HG02981 (cell line): ENCODE measurements around the gene RDH12.
A peak's percentile ranks its signal among the peaks of the same experiment; 100 is the strongest.
"Not testable (repeated sequence)": the region's sequence is repeated elsewhere in the genome, so short reads cannot be mapped to it uniquely, and the experiment has no call there.

Experiments
- ATAC-seq: cut with Tn5 transposase; IDR thresholded peaks from one replicate; pipeline ENCODE4 v1.9.1; 2021; ENCODE audit warnings: mild to moderate bottlenecking, moderate library complexity; ENCODE audit not compliant: unreplicated experiment

RDH12 gene

DNA sequence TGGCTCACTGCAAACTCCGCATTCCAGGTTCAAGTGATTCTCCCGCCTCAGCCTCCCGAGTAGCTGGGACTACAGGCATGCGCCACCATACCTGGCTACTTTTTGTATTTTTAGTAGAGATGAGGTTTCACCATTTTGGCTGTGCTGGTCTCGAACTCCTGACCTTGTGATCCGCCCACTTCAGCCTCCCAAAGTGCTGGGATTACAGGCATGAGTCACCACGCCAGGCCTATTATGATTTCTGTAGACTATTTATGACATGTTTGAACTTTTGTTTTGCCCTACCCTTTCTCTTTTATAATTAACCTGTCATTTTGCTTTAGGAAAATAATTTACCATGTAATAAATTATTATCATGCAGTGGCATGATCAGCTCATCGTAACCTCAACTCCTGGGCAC is at the start of gene RDH12:
TSS of gene RDH12 (plus strand) at position 395 of the 400 bp plus-strand sequence. CDS start 20,757 bp downstream, outside the sequence.
- ATAC-seq, result not testable (repeated sequence)

DNA sequence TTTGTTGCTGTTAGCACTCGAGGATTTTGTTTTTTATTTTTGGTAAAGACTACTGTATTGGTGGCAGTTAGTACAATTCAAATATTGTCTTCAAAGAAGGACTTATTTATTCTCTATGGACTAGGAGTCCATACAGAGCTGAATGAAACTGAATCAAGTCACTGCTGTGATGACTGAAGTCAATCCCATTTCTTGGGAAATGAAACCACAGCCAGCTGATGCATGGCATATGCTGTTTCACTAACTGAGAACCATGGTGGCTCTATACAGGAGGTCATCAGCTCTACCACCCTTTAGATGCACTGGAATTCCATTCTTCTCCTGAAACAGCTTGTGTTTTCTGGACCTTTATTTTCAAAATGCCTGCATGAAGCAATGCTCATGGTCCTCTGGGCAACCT is 49.5 kb upstream of the RDH12 start:
- no peak for ATAC-seq

DNA sequence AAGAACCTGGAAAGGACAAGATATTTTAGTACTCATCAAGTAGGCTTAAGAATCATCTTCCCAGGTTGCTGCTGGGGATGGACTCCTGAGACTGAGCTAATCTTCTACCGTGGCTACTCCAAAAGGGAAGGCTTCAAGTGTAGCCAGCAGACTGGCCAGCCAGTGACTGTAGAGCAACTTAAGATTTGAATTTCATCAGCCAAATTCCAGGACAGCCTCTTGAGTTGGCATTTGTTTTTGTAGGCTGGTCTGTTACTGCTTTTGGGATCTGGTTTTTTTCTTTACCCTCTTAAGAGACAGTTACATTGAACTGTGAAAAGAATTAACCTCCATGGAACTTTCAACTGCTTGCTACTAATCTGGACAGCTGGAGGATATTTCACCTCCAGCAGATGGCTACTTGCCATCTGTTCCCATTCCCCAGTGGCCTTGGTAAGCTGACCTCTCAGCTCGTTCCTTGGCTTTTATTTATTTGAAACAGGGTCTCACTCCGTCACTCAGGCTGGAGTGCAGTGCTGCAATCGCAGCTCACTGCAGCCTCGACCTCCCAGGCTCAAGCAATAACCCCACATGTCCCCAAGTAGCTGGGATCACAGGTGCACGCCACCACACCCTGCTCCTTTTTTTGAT is 47.9 kb upstream of the RDH12 start:
- no peak for ATAC-seq

DNA sequence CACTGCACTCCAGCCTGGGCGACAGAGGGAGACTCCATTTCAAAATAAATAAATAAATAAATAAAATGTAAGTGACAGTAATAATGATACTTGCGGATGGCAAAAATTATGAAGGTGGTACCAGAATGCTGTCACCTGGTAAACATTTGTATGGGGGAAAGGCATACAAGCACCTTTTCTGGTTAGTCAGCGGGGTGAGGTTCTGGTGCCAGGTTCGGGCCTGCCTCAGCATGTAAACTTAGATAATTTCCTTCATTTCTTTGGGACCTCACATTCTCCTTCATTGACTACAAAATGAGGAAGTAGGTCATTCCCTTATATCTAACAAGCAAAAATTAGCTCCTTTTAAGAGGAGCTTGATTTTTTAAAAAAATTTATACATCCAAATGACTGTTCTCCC is 38.1 kb upstream of the RDH12 start:
- no peak for ATAC-seq

- ATAC-seq, result no peak
These were observed 35.8 kb upstream of the RDH12 start for GRCh38 chr14:67665868-67666267.

- ATAC-seq, result peak; percentile 70
These were observed 34.8 kb upstream of the RDH12 start for GRCh38 chr14:67666750-67667449.

DNA sequence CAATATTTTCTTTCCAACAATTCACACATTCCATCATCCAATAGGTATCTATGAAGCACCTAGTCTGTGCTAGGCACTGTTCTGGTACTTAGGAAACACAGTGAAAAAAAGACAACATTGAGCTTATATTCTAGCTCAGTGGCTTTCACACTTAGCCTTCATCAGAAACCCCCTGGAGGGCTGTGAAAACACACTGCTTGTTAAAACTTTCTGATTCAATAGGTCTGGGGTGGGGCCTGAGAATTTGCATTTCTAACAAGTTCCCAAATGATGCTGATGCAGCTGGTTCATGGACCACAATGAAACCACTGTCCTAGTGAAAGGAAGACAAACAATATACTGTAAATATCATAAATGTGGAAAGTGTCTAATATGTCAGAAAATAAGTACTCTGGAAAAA is 33.1 kb upstream of the RDH12 start:
- ATAC-seq, result no peak

- ATAC-seq, result no peak
These were observed 28.2 kb upstream of the RDH12 start for GRCh38 chr14:67673451-67673850.

GRCh38 chr14:67674139-67674479 is 27.6 kb upstream of the RDH12 start:
- ATAC-seq, result peak; percentile 43

DNA sequence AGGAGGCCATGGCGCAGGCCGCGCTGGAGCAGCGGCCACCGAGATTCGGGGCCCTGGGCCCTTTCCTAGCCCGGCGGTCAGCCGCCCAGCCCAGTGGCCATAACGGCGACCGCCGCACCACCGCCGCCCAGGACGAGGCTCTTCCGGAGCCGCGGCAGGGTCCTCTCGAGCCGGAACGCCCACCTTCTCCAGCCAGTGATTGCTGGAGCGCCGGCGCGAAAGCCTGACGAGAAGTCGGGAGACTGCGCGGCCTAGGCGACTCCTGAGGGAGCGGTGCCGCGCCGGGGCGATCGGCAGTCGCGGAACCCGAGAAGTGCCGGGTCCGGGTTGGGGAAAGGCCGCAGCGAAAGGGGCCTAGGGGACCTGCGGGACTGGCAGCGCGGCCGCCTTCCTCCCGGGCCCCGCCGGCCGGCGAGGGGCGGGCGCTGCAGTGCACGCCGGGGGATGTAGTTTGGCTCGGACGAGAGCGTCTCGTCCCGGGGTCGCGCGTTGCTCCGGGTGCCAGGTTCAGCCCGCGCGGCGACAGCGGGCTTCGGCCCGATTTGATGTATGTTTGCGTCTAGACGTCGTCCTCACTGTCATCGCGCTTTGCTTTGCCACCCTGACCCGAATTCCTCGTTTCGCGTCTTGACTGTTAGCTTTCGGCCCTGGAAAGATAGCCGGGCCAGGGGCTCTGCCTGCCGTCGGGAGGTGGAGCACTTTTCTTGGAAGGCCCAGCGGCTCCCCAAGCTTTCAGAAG is 27.0 kb upstream of the RDH12 start, which contains the start of gene VTI1B:
TSS of gene VTI1B (minus strand) at position 153 of the 739 bp plus-strand sequence. CDS start at position 10, 143 bp downstream.
- peak; percentile 94 for ATAC-seq

DNA sequence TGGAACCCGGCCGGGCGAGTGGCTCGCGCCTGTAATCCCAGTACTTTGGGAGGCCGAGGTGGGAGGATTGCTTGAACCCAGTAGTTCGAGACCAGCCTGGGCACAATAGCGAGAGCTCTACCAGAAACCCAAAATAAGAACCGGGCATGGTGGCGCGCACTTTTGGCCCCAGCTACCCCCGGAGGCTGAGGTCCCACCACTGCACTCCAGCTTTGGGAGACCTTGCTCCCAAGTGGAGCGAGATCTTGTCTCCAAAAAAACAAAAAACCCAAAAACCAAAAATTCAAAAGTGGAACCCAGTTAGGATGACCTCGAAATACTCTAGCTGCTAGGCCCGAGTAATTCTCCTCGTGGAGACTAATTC is 26.5 kb upstream of the RDH12 start:
- no peak for ATAC-seq

DNA sequence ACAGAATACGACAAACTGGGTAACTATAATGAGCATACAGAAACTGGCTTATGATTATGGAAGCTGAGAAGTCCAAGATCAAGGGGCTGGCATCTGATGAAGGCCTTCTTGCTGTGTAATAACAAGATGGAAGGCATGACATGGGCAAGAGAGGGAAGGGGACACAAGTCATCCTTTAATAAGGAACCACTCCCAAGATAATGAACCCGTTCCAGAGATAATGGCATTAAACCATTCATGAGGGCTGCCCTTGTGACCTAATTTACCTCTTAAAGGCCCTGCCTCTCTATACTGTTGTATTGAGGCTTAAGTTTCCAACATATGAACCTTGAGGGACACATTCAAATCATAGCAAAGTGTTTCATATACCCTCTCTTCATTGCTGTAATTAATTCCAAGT is 22.7 kb upstream of the RDH12 start:
- no peak for ATAC-seq

DNA sequence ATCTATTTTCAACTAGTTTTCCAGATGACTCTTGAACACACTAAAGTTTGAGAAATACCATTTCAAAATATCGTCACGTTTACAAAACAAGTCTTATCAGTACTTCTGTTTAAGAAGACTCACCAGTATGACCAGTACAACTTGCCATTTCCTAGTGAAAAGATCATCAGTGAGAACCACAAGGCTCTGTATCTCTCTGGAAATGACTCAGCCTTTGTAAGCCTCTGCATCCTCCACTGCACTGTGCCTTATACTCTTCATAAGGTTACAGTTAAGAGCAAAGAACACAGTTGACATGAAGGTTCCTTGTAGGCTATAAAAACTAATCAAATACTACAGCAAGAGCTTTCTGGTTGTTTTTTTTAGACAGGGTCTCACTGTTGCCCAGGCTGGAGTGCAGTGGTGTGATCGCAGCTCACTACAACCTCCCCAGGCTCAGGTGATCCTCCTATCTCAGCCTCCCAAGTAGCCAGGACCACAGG is 21.5 kb upstream of the RDH12 start:
- peak; percentile 89 for ATAC-seq

- ATAC-seq, result no peak
These were observed 20.7 kb upstream of the RDH12 start for GRCh38 chr14:67680941-67681340.

DNA sequence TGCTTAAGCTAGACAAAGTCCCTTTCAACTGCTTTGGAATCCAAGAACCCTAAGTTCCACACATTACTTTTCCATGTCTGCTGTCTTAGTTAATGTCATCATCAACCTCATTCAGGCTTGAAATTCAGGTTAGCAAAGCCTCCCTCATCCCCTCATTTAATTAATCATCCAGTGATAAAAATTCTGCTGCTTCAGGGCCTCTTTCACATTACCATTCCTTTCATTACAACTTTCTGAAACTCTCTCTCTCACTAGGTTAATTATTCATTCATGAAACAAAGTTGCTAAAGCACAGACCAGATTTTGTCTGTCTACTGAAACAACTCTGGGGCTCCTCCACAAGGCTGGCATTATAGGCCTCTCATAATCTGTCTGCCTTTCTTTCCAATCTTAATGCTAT is 17.8 kb upstream of the RDH12 start:
- no peak for ATAC-seq

GRCh38 chr14:67690011-67690410 is 11.7 kb upstream of the RDH12 start:
- ATAC-seq, result no peak

DNA sequence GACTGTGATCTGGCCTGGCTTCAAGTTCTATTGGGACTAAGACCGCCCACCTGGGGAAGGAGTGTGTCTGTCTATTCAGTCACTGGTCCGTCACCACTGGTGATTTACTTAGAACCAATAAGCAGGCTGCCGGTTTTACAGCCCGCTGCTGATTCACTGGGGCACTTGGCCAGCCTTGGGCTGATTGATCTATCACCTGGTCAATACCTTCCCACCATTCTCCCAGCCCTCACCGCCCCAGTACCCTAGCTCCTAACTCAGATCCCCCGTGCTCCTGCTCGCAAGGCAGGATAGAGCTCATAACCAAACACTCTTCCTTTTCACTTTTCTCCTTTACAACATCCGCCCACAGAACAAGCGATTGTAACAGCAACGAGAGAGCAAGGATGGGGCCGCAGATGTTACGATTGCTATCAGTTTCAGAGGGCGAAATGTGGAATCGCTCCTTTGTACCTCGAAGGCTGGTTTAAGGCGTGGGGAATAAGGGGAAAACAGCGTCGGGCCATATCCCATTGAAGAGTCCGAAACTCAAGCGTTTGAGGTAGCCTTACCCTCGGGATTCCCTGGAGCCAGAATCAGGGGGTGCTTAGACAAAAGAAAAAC is 6.8 kb upstream of the RDH12 start:
- ATAC-seq, result peak; percentile 90

DNA sequence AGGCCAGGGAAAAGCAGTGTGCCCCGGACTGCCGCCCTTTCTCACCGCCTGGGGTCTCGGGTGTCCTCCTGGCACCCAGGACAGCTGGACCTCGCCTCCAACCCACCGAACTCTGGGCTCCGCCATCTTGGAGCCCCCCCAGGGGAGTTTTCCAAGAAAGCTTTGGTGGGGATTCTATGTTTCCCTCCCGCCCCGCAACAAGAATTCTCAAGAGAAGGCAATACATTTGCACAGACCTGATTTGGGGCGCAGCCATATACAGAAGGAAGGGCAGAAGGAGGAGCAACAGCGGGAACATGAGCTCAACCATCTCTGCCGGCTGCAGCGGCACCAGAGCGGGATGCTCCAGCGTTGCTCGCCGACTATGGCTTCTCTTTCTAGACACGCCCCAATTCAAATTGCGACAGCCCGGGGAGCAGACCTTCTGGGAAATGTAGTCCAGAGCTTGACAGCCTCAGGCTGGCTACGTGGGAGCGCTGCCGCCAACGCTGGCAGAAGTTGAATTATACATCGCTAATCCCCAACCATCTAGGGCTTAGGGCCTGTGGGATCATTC is 6.2 kb upstream of the RDH12 start, which contains the start of gene RDH11:
TSS of gene RDH11 (minus strand) at position 371 of the 556 bp plus-strand sequence. CDS start at position 310, 61 bp downstream.
- ATAC-seq, result peak; percentile 88

GRCh38 chr14:67697006-67697405 is 4.7 kb upstream of the RDH12 start:
- no peak for ATAC-seq

GRCh38 chr14:67698179-67698578 is 3.5 kb upstream of the RDH12 start:
- ATAC-seq, result no peak

- ATAC-seq, result no peak
These were observed 2.3 kb downstream of the RDH12 start for GRCh38 chr14:67703997-67704396.
